Limb (tissue), 2 donors: ENCODE results near the gene KIAA2012.
"Not testable (repeated sequence)": the region's sequence is repeated elsewhere in the genome, so short reads cannot be mapped to it uniquely, and the experiment has no call there.

Experiments
- DNase-seq, 2 donors: peaks; one replicate each; pipeline ENCODE4 v3.0.0-alpha.2; 2016; ENCODE audit errors: extremely low spot score in 2 of 2

The KIAA2012 gene

GRCh38 chr2:202114795-202115194 lies 41.7 kb downstream of the KIAA2012 start:
- DNase-seq, result no peak

DNA sequence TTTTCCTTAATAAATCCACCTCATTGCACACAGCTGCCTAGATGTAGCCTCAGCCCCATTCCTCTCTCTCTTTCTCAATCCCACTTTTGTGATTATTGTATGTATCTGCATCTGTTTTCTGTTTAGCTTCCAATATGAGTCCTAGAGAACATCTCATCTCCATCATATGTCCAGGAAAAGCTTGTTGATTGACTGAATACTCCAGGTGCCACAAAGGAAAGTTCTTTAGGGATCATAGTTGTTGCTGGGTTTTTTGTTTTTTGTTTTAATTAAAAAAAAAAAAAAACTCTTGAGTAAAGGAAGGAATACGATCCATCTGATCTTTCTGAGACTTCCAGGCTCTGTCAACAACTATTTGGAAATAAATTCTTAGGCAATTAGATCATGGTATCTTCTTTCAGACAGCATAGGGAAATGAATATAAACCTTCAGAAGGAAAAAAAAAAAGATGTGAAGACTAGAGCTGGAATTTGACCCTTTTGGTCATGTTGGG lies 42.5 kb downstream of the KIAA2012 start:
- no peak for DNase-seq

DNA sequence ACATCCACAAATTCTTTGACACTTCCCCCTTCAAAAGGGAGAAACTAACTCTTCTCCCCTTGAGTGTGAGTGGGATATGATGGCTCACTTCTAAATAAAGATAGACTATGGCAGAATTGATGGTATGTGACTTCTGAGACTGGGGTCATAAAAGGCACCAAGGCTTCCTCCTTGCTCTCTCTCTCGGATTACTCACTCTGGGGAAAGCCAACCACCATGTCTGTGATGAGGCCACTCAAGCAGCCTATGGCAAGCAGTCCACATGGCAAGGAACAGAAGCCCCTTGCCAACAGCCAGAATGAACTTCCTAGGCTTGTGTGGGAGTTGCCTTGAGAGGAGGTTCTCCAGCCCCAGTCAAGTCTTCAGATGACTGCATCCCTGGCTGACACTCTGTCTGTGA lies 43.6 kb downstream of the KIAA2012 start:
- no peak for DNase-seq

DNA sequence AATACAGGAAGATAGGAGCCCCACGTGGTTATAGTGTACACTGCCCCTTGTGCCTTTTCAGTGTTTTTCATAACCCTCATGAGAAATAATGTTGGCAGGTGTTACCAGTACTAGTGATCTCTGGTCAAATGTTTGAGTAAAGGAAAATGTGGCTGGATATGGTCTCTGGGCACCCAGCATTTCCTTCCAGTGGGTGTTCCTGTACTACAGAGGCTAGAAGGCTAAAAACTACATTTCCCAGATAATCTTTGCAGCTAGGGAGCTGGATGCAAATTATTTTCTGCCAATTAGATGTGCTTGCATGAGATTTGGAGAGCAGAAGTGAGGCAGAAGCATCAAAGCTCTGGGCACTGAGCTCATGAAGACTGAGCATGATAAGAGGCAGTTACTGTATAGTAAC lies 45.1 kb downstream of the KIAA2012 start:
- no peak for DNase-seq

DNA sequence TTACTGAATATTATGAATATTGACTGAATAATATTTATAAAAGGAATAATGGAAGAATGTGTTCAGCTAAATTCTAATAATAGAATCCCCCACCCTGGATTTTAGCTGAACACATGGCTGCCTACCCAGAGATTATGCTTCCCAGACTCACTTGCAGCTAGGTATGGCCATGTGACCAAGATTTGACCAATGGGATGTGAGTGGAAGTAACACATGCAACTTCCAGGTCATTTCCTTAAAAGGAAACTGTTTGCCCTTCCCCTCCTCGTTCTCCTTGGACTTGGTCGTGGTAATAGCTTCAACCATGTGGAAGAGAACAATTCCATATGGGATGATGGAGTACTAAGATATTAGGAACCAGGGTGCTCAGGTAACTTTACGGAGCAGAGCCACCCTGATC lies 47.8 kb downstream of the KIAA2012 start:
- DNase-seq, result no peak

- no peak for DNase-seq
These were observed 48.6 kb downstream of the KIAA2012 start for GRCh38 chr2:202121532-202122162.

DNA sequence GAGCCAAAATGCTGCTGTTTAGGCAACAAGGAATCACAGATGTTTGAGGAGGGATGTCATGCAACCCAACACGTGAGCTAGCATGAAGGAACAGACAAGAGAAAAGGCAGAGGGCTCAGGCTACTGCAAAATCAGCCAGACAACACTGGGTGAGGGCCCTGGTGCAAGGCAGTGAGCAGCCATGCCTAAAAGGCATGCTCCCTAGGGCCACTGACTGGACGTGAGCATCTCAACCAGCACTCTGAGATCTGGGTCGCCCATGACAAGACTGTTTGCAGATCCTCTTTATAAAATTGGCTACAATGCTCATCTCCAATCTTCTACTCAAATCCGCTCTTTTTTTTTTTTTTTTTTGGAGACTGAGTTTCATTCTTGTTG lies 49.1 kb downstream of the KIAA2012 start:
- DNase-seq, result no peak

DNA sequence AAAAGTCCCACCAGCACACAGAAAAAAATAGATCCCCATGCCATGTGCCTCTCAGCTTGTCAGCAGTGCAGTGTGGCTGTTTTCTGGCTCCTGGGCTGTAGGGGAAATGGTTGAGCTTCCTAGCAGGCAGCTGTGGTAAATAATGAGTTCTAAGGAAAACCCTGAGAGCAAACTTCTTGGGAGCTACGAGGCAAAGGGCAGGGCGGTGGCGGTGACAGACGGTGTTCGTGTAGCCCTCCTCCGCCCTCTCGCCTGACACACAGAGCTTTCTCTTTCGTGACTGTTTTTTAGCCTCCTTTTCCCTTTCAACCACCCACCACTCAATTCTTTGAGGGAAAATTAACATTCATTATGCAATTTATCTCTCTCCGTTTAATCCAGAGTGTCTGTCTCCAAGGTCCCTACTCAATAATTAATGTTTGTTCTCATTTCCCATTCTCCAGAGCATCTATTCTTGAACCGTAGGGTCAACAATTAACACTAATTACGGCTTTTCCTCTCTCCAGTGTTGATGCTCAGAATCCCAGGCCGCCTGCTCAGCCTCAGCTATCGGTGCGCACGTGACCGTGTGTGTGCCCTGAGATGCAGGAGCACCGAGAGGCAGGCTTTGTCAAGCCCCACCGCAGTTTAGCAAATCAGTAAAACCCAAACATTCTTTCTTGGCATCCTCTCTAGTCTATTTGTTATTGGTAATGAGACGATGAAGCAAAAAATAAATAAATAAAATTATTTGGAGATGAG lies 50.1 kb downstream of the KIAA2012 start:
- DNase-seq, result no peak

- DNase-seq, result no peak
These were observed 51.2 kb downstream of the KIAA2012 start for GRCh38 chr2:202124286-202124685.

GRCh38 chr2:202127687-202128331 lies 54.8 kb downstream of the KIAA2012 start:
- no peak for DNase-seq

- DNase-seq, result no peak
These were observed 56.8 kb downstream of the KIAA2012 start for GRCh38 chr2:202129841-202130240.

GRCh38 chr2:202133200-202133908 lies 60.3 kb downstream of the KIAA2012 start:
- no peak for DNase-seq

DNA sequence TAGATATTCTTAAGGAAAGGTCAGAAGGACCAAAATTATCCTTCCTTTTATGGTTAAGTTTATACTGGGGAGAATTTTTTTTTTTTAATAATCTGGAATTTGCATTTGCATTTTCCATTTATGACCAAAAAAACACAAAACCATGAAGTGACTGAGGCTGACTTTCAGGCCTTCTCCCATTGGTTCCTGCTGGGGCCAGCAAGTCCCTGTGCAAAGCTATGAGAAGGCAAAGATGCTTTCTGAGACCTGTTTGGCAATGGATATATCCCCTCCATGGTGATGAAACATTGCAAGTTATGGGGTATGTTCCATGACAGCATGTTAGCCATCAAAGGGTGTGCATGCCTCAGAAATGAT lies 60.8 kb downstream of the KIAA2012 start:
- no peak for DNase-seq

DNA sequence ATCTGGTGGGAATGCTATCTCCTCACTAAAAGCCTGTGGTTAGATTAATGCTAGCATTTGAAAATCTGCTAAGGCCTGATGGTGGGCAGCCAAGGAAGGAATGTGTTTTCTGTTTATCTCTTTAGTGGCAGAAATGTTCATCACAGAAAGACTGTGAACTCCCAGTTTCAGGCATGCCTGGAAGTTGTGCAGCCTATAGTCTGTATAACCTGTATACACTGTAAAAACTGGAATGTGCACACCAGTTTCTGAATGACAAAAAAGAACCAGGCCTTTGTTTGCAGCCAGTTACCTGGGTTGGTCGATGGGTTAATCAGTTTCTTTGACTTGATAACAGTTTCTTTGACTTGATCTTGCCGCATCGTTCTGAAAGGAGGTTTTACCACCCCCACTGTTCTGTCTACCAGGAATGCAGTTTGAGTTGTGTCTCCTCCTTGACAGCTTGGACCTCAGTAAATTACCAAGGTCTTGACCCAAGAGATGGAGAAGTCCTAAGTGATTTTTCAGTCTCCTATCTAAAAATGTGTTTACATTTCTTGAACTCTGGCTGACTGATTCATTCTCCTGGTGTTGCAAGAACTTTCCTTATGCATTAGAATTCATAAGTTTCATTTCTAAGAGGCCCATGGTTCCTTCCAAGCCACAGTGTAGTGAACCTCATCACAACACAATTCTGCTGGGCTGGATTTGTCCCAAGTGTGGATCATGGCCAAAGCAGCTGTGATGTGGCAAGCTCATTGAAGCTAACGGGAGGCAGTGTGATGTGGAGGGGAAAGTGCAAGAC lies 62.2 kb downstream of the KIAA2012 start:
- DNase-seq, result peak; percentile 44 to 61

DNA sequence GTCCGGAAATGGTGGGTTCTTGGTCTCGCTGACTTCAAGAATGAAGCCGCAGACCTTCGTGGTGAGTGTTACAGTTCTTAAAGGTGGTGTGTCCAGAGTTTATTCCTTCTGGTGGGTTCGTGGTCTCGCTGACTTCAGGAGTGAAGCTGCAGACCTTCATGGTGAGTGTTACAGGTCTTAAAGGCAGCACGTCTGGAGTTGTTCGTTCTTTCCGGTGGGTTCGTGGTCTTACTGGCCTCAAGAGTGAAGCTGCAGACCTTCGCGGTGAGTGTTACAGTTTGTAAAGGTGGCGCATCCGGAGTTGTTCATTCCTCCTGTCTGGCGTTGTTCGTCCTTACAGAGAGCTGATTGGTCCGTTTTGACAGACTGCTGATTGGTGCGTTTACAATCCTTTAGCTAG lies 63.0 kb downstream of the KIAA2012 start:
- not testable (repeated sequence) for DNase-seq

GRCh38 chr2:202136526-202136925 lies 63.5 kb downstream of the KIAA2012 start:
- no peak for DNase-seq

DNA sequence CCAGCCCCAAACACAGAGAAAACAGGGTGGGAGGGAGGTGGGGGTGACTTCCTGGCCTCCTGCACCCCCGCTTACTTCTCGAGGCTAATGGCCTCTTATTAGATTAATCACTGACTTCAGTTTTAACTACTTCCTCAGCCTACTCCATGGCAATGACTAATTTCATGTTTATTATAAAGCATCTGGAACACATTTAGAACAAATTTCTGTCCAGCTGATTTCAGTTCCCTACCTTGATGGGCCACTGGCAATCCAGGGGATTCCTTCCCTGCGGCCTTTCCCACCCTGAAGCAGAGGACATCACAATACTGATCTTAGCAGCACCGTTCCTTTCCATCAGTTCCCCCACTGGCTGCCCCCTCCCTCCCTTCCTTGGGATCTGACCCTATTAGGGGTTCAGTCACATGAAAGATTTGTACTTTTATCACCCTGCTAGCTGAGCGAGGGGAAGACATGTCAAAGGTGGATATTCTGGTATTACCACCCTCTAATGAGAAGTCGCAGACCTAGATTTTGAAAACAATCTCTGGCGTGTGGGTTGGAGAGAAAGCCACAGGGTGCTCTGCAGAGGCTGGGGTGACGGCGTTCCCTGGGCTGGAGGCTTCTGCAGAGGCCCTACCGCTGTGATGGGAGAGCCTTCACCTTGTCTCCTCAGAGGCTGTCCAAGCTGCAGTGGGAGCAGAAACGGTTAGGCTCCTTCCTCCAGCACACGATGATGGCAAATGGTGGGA lies 67.6 kb downstream of the KIAA2012 start:
- DNase-seq, result no peak

GRCh38 chr2:202141329-202141947 lies 68.4 kb downstream of the KIAA2012 start:
- no peak for DNase-seq

DNA sequence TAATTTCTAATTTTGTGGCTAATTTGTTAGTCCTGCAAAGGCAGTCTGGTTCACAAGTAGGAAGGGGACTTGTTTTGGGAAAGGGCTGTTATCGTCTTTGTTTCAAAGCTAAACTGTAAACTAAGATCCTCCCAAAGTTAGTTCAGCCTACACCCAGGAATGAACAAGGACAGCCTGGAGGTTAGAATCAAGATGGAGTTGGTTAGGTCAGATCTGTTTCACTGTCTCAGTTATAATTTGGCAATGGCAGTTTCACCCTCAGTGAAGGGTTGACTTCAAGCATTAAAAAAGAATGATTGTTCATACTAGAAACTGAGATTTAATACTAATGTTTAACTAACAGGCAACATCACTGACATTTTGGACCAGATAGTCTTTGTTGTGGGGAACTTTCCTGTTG lies 69.5 kb downstream of the KIAA2012 start:
- no peak for DNase-seq

- no peak for DNase-seq
These were observed 74.7 kb downstream of the KIAA2012 start for GRCh38 chr2:202147775-202148174.
